MM.1S (cell line): ENCODE measurements around the gene LPCAT4.

Source experiments
- DNase-seq: peaks from one replicate; pipeline ENCODE4 v3.0.0-alpha.2; 2015
- H2AFZ ChIP-seq: fragments of 300-600 bp; sonication (generic); 2 replicates; pipeline ENCODE4 v1.6.0; 2016; ENCODE audit warnings: antibody characterized with exemption, low read length
- H3F3A ChIP-seq: fragments of 300-600 bp; sonication (generic); 2 replicates; pipeline ENCODE4 v1.6.1; 2016; ENCODE audit warnings: mild to moderate bottlenecking, antibody characterized with exemption, low read length, moderate library complexity, mixed read lengths; ENCODE audit not compliant: insufficient read depth
- H3K27ac ChIP-seq: fragments of 300-600 bp; sonication (generic); 2 replicates; pipeline ENCODE4 v1.5.1; 2016; ENCODE audit warnings: mild to moderate bottlenecking, low read length
- H3K27me3 ChIP-seq: fragments of 300-600 bp; sonication (generic); replicated peaks from 2 replicates; pipeline ENCODE4 v1.6.0; 2016; ENCODE audit warnings: low read length; ENCODE audit not compliant: insufficient read depth
- H3K36me3 ChIP-seq: fragments of 300-600 bp; sonication (generic); replicated peaks from 2 replicates; pipeline ENCODE4 v1.6.1; 2016; ENCODE audit warnings: mild to moderate bottlenecking, low read length, mixed read lengths; ENCODE audit not compliant: insufficient read depth
- H3K4me1 ChIP-seq: fragments of 300-600 bp; sonication (generic); 2 replicates; pipeline ENCODE4 v1.6.1; 2016; ENCODE audit warnings: low read length, mixed read lengths
- H3K4me2 ChIP-seq: fragments of 300-600 bp; sonication (generic); 2 replicates; pipeline ENCODE4 v1.6.0; 2016; ENCODE audit warnings: low read depth, low read length
- H3K4me3 ChIP-seq: fragments of 300-600 bp; sonication (generic); 2 replicates; pipeline ENCODE4 v1.5.1; 2016; ENCODE audit warnings: low read length, mixed read lengths
- H3K79me2 ChIP-seq: fragments of 300-600 bp; sonication (generic); 2 replicates; pipeline ENCODE4 v1.6.1; 2016; ENCODE audit warnings: mixed run types, low read length, mixed read lengths
- H3K9ac ChIP-seq: fragments of 300-600 bp; sonication (generic); 2 replicates; pipeline ENCODE4 v1.6.1; 2016; ENCODE audit warnings: low read length, mixed read lengths
- H3K9me2 ChIP-seq: fragments of 300-600 bp; sonication (generic); replicated peaks from 2 replicates; pipeline ENCODE4 v1.6.1; 2016; ENCODE audit warnings: mild to moderate bottlenecking, low read length, mixed read lengths; ENCODE audit not compliant: insufficient read depth
- H3K9me3 ChIP-seq: fragments of 300-600 bp; sonication (generic); replicated peaks from 2 replicates; pipeline ENCODE4 v1.6.1; 2016; ENCODE audit warnings: mild to moderate bottlenecking, low read length, mixed read lengths; ENCODE audit not compliant: insufficient read depth
- H4K20me1 ChIP-seq: fragments of 300-600 bp; sonication (generic); 2 replicates; pipeline ENCODE4 v1.6.1; 2016; ENCODE audit warnings: mild to moderate bottlenecking, low read length, moderate library complexity, mixed read lengths; ENCODE audit not compliant: insufficient read depth
- EZH2 ChIP-seq: fragments of 300-600 bp; sonication (generic); optimal IDR thresholded peaks from 2 replicates; pipeline ENCODE3; 2017; ENCODE audit warnings: low read depth, mild to moderate bottlenecking, antibody characterized with exemption, low read length, mixed read lengths
- EZH2phosphoT487 ChIP-seq: fragments of 300-600 bp; sonication (generic); IDR thresholded peaks from 2 replicates; pipeline ENCODE4 v1.6.1; 2018; ENCODE audit warnings: antibody characterized with exemption, low read length
- TF ChIP-seq, protein P1 (sequence below): fragments of 300-600 bp; sonication (generic); IDR thresholded peaks from 2 replicates; pipeline ENCODE4 v1.5.1; 2016; ENCODE audit warnings: antibody characterized with exemption, low read length, mixed read lengths

LPCAT4 gene

GRCh38 chr15:34327906-34328305, 39.1 kb downstream of the LPCAT4 start:
- H3K27me3 ChIP-seq = no peaks in the 10 kb centered on the region
- peak; percentile 62 for DNase-seq
- peaks cover 20% of the 10 kb centered on the region for H3F3A ChIP-seq
- H4K20me1 ChIP-seq = no peaks in the 10 kb centered on the region
- TF ChIP-seq, protein P1, sequence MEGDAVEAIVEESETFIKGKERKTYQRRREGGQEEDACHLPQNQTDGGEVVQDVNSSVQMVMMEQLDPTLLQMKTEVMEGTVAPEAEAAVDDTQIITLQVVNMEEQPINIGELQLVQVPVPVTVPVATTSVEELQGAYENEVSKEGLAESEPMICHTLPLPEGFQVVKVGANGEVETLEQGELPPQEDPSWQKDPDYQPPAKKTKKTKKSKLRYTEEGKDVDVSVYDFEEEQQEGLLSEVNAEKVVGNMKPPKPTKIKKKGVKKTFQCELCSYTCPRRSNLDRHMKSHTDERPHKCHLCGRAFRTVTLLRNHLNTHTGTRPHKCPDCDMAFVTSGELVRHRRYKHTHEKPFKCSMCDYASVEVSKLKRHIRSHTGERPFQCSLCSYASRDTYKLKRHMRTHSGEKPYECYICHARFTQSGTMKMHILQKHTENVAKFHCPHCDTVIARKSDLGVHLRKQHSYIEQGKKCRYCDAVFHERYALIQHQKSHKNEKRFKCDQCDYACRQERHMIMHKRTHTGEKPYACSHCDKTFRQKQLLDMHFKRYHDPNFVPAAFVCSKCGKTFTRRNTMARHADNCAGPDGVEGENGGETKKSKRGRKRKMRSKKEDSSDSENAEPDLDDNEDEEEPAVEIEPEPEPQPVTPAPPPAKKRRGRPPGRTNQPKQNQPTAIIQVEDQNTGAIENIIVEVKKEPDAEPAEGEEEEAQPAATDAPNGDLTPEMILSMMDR = no peak
- TF ChIP-seq EZH2 = no peak
- TF ChIP-seq EZH2phosphoT487 = no peak
- H3K27ac ChIP-seq = peak overlapping the region; percentile 94
- peaks cover 42% of the 10 kb centered on the region for H3K4me1 ChIP-seq
- H3K4me2 ChIP-seq = peak overlapping the region; percentile 77
- no peaks in the 10 kb centered on the region for H3K9me2 ChIP-seq
- H3K9ac ChIP-seq = peak overlapping the region; percentile 59
- H3K9me3 ChIP-seq = no peaks in the 10 kb centered on the region
- no peaks in the 10 kb centered on the region for H3K36me3 ChIP-seq
- peak overlapping the region; percentile 53 for H3K4me3 ChIP-seq
- peak overlapping the region; percentile 67; the same call in 1 of the 2 replicates for H2AFZ ChIP-seq
- peaks cover 76% of the 10 kb centered on the region for H3K79me2 ChIP-seq

DNA sequence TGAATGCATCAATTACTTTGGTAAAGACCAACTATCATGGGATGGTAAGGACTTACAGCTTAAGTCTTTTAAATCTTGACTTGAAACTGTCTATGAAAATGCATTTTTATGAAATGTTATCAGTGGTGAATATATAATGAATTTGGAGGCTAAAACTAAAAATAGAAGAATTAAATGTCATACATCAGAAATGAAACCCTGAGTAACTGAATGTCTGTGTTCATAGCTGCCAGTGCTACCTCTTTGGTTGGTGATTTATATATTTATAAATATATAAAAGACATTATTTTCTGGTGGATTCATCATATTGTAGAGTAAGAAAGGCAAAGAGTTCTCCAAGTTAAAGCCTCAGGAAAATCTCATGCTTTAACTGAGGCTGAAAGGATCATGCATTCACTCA, 41.6 kb downstream of the LPCAT4 start:
- no peak for DNase-seq
- H3K9ac ChIP-seq = no peak overlapping the region
- H3K36me3 ChIP-seq = no peaks in the 10 kb centered on the region
- H2AFZ ChIP-seq = no peak overlapping the region
- no peaks in the 10 kb centered on the region for H4K20me1 ChIP-seq
- H3K4me1 ChIP-seq = peaks cover 40% of the 10 kb centered on the region
- no peaks in the 10 kb centered on the region for H3K9me3 ChIP-seq
- H3K9me2 ChIP-seq = no peaks in the 10 kb centered on the region
- no peaks in the 10 kb centered on the region for H3K27me3 ChIP-seq
- H3F3A ChIP-seq = peaks cover 20% of the 10 kb centered on the region
- H3K4me3 ChIP-seq = no peak overlapping the region
- TF ChIP-seq EZH2 = no peak
- TF ChIP-seq, protein P1 = no peak
- no peak for TF ChIP-seq EZH2phosphoT487
- peaks cover 65% of the 10 kb centered on the region for H3K79me2 ChIP-seq
- H3K27ac ChIP-seq = no peak overlapping the region
- H3K4me2 ChIP-seq = 0 out of 2 replicates have a peak overlapping the region, but pooled peaks have one; percentile 19

DNA sequence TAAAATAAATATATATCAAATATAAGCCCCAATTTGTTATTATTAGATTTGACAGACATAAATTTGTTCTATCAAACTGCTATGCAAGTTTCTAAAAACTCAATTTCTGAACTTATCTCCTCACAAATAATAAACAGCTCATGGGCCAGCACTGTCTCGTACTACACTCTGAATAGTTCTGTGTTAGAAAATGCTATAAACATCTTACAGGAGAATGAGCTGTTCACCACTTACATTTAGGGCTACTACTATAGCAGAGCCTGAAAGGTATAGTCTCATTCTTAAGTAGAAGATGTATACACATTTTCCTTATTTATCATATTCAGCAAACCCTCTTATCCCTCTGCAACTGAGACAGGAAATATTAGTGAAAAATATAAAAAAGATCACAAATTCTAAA, 42.1 kb downstream of the LPCAT4 start:
- Histone ChIP-seq H3K27ac (no peak overlapping the region), H3F3A (peaks cover 19% of the 10 kb centered on the region), H3K9ac (no peak overlapping the region), H3K79me2 (peaks cover 61% of the 10 kb centered on the region), H3K36me3 (no peaks in the 10 kb centered on the region), H3K4me2 (no peak overlapping the region), H4K20me1 (no peaks in the 10 kb centered on the region), H2AFZ (no peak overlapping the region), H3K27me3 (no peaks in the 10 kb centered on the region), H3K9me2 (no peaks in the 10 kb centered on the region), H3K4me3 (no peak overlapping the region), H3K9me3 (no peaks in the 10 kb centered on the region), H3K4me1 (peaks cover 36% of the 10 kb centered on the region)
- no peak for TF ChIP-seq EZH2phosphoT487
- TF ChIP-seq, protein P1 = no peak
- no peak for DNase-seq
